ENCODE data around the gene SHISA9.

DNA sequence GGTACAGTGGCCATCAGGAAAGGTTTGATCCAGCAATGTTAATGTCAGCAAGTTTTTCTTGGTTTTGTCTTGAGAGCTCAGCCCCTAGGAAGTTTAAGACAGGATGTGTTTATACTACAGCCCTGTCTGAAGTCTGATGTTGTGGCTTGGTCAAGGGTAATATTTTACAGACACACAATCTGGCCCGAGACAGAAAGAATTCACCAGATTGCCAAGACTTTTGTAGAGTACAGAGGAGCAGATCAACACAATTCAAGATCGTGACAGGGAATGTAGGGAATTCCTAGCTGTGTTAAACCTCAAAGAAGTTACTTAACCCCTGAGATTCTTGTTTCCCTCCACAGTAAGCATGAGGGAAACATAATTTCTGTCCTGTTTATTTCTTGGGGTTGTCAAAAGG, 63.1 kb downstream of the SHISA9 start:
- TF ChIP-seq POLR2A (IDR thresholded peaks at IDR 0.05) = no peak
- TF ChIP-seq, protein P1, sequence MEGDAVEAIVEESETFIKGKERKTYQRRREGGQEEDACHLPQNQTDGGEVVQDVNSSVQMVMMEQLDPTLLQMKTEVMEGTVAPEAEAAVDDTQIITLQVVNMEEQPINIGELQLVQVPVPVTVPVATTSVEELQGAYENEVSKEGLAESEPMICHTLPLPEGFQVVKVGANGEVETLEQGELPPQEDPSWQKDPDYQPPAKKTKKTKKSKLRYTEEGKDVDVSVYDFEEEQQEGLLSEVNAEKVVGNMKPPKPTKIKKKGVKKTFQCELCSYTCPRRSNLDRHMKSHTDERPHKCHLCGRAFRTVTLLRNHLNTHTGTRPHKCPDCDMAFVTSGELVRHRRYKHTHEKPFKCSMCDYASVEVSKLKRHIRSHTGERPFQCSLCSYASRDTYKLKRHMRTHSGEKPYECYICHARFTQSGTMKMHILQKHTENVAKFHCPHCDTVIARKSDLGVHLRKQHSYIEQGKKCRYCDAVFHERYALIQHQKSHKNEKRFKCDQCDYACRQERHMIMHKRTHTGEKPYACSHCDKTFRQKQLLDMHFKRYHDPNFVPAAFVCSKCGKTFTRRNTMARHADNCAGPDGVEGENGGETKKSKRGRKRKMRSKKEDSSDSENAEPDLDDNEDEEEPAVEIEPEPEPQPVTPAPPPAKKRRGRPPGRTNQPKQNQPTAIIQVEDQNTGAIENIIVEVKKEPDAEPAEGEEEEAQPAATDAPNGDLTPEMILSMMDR (IDR thresholded peaks at IDR 0.05) = no peak

Measured in prostate gland (tissue), 2 donors.